HepG2 (cell line): ENCODE results near the gene STARD5. TPM values are rescaled to one million over a fixed set of nuclear protein-coding genes. Genes with fewer than 3 reads are reported as not detected.

Source experiments
- ATAC-seq: fragments of 200-7000 bp; cut with Tn5 transposase; 3 replicates; pipeline ENCODE4 v1.9.1; 2020; ENCODE audit warnings: mild to moderate bottlenecking, moderate library complexity
- BruUV-seq: library from RNA; stranded (reverse); fragments of 400-500 nt; replicated peaks from 2 replicates; lab custom pipeline; 2021; lab: Mats Ljungman, UMichigan
- CTCF ChIA-PET: fragments of 300-600 bp; formaldehyde crosslinking; extraction: SDS; loops from one replicate; lab custom pipeline; 2021; ENCODE audit warnings: low total read pairs, inconsistent platforms, low intra/inter-chr PET ratio; lab: Yijun Ruan, JAX
- POLR2A ChIA-PET: fragments of 350-600 bp; sonication (Branson Sonifier 250); formaldehyde crosslinking; loops from one replicate; lab custom pipeline; 2020; ENCODE audit warnings: antibody characterized with exemption, inconsistent platforms; lab: Yijun Ruan, JAX
- DNase-seq: peaks from one replicate; pipeline ENCODE4 v3.0.0-alpha.2; 2015; ENCODE audit warnings: low spot score
- FAIRE-seq: peaks from 3 replicates; lab custom pipeline; 2011; peaks lifted over from hg19 to GRCh38; lab: Jason Lieb, UNC
- H2AFZ ChIP-seq: one replicate; pipeline ENCODE4 v1.6.1; 2011; ENCODE audit warnings: low read length, inconsistent platforms
- H3K27ac ChIP-seq: fragments of 300-600 bp; 3 replicates; pipeline ENCODE4 v1.8.0; 2011; ENCODE audit warnings: mixed run types, mild to moderate bottlenecking, mixed read lengths, low read length, inconsistent platforms; ENCODE audit not compliant: insufficient read depth; ENCODE audit errors: extremely low read length
- H3K27me3 ChIP-seq, 2 experiments: fragments of 200-600 bp in 1 of 2; 2 replicates in 1 of 2; 3 replicates in 1 of 2; pipeline versions ENCODE4 v1.6.0 to v1.8.0; 2011; ENCODE audit warnings: low read length in 2 of 2, mild to moderate bottlenecking in 2 of 2, moderate library complexity in 2 of 2, inconsistent platforms in 1 of 2; ENCODE audit not compliant: insufficient read depth in 2 of 2, control insufficient read depth in 1 of 2
- H3K36me3 ChIP-seq, 2 experiments: fragments of 200-600 bp in 1 of 2; replicated peaks in 1 of 2; 2 replicates in 1 of 2; 3 replicates in 1 of 2; pipeline versions ENCODE4 v1.5.1 to v1.8.0; 2011; ENCODE audit warnings: low read length in 2 of 2, inconsistent platforms in 1 of 2; ENCODE audit not compliant: insufficient read depth in 2 of 2, control insufficient read depth in 1 of 2
- H3K4me1 ChIP-seq: 2 replicates; pipeline ENCODE4 v1.5.1; 2012; ENCODE audit warnings: low read length, inconsistent platforms; ENCODE audit not compliant: insufficient read depth
- H3K4me2 ChIP-seq: 2 replicates; pipeline ENCODE4 v1.6.0; 2011; ENCODE audit warnings: low read depth, low read length, inconsistent platforms
- H3K4me3 ChIP-seq, 3 experiments: fragments of 200-600 bp in 1 of 3; sonication (generic), shearing (Covaris generic) in 1 of 3; replicated peaks in 1 of 3; 2 replicates each; pipeline ENCODE4 v1.5.1; 2011 to 2016; ENCODE audit warnings: low read length in 3 of 3, inconsistent platforms in 2 of 3, low read depth in 2 of 3, mild to moderate bottlenecking in 2 of 3, control low read depth in 1 of 3, mixed read lengths in 1 of 3; ENCODE audit not compliant: insufficient read depth in 1 of 3
- H3K79me2 ChIP-seq: one replicate; pipeline ENCODE4 v1.6.1; 2011; ENCODE audit warnings: low read length, inconsistent platforms; ENCODE audit not compliant: insufficient read depth
- H3K9ac ChIP-seq: 2 replicates; pipeline ENCODE4 v1.6.0; 2011; ENCODE audit warnings: mild to moderate bottlenecking, low read depth, low read length, inconsistent platforms; ENCODE audit not compliant: insufficient read depth
- H3K9me3 ChIP-seq: 2 replicates; pipeline ENCODE4 v1.5.1; 2012; ENCODE audit warnings: mild to moderate bottlenecking, low read length
- H4K20me1 ChIP-seq: 2 replicates; pipeline ENCODE4 v1.6.0; 2011; ENCODE audit warnings: inconsistent platforms, mild to moderate bottlenecking, low read length, moderate library complexity; ENCODE audit not compliant: insufficient read depth
- ARHGAP35 ChIP-seq: sonication (generic); formaldehyde crosslinking; IDR thresholded peaks from 2 replicates; pipeline ENCODE4 v1.9.0; 2022; ENCODE audit warnings: mild to moderate bottlenecking, inconsistent platforms, moderate library complexity, missing genetic modification reagents, borderline replicate concordance
- DNMT1 ChIP-seq: sonication (generic); formaldehyde crosslinking; IDR thresholded peaks from 2 replicates; pipeline ENCODE4 v1.5.1; 2020; ENCODE audit warnings: mild to moderate bottlenecking, missing genetic modification reagents
- HOXA7 ChIP-seq: sonication (generic); formaldehyde crosslinking; IDR thresholded peaks from 2 replicates; pipeline ENCODE4 v1.8.1; 2022; ENCODE audit warnings: mild to moderate bottlenecking, missing genetic modification reagents, moderate library complexity
- HOXD1 ChIP-seq: sonication (generic); formaldehyde crosslinking; IDR thresholded peaks from 2 replicates; pipeline ENCODE4 v1.5.0; 2020; ENCODE audit warnings: missing genetic modification reagents
- MBNL3 ChIP-seq: fragments of 250-450 bp; sonication (Bioruptor Pico); conservative IDR thresholded peaks from 2 replicates; pipeline ENCODE4 v1.8.0; 2022; ENCODE audit warnings: mild to moderate bottlenecking, inconsistent platforms
- NFE2L2 ChIP-seq: fragments of 150-350 bp; IDR thresholded peaks from 2 replicates; pipeline ENCODE4 v1.6.1; 2014; ENCODE audit warnings: low read length
- PITX1 ChIP-seq: sonication (generic); formaldehyde crosslinking; IDR thresholded peaks from 2 replicates; pipeline ENCODE4 v1.5.1; 2020; ENCODE audit warnings: mild to moderate bottlenecking, missing genetic modification reagents
- TCF7L2 ChIP-seq: IDR thresholded peaks from 2 replicates; pipeline ENCODE4 v1.6.1; 2011; ENCODE audit warnings: mild to moderate bottlenecking, low read depth, low read length, moderate library complexity
- ZNF160 ChIP-seq: sonication (generic); formaldehyde crosslinking; IDR thresholded peaks from 2 replicates; pipeline ENCODE4 v1.8.0; 2022; ENCODE audit warnings: mild to moderate bottlenecking, inconsistent platforms, missing genetic modification reagents
- ZSCAN20 ChIP-seq: sonication (generic); formaldehyde crosslinking; IDR thresholded peaks from 2 replicates; pipeline ENCODE4 v1.4.0; 2020; ENCODE audit warnings: missing genetic modification reagents, mild to moderate bottlenecking, borderline replicate concordance
- WGBS: methylation state at CpG from one replicate; pipeline ENCODE4 v1.1.6; 2017; ENCODE audit warnings: low lambda C conversion rate; 5-methylcytosine and 5-hydroxymethylcytosine counted together
- in situ Hi-C: cut with HindIII; loops from 2 replicates; pipeline ENCODE4 v1.10.0; 2017; ENCODE audit warnings: low pct_unique_long_range_greater_than_20kb; ENCODE audit not compliant: extremely low pct_ligation_motif_present
- intact Hi-C: fragments of 100-400 bp; cut with micrococcal nuclease; formaldehyde crosslinking; loops from one replicate; pipeline ENCODE4 v1.10.0; 2022; ENCODE audit not compliant: unreplicated experiment
- polyA plus RNA-seq, 8 experiments: library from polyadenylated mRNA; depleted of rRNA in 3 of 8; stranded (reverse) in 7 of 8; unstranded in 1 of 8; fragments of >200 nt; fragmentation: Illumina TruSeq in 4 of 8; extraction: Trizol in 4 of 8; gene quantifications; 2 replicates each; pipeline versions ENCODE4 v1.2.1 to v1.2.3, GENCODE V29; 2011 to 2016; ENCODE audit warnings: low read depth in 4 of 8, missing spikeins in 1 of 8, mixed read lengths in 1 of 8; ENCODE audit not compliant: insufficient read depth in 1 of 8
- total RNA-seq, 5 experiments: library from RNA; depleted of rRNA; stranded (reverse); fragments of >200 nt; fragmentation: Illumina TruSeq; extraction: Trizol; gene quantifications; 2 replicates each; pipeline ENCODE4 v1.2.3, GENCODE V29; 2016; ENCODE audit warnings: low read depth in 1 of 5
- TF ChIP-seq, protein P1 (sequence below): IDR thresholded peaks from 2 replicates; pipeline ENCODE4 v1.6.1; 2016; ENCODE audit warnings: missing compliant biosample characterization, missing genetic modification reagents, borderline replicate concordance
- TF ChIP-seq, protein P2 (sequence below): sonication (generic); formaldehyde crosslinking; IDR thresholded peaks from 2 replicates; pipeline ENCODE4 v1.4.0; 2020; ENCODE audit warnings: mild to moderate bottlenecking, missing genetic modification reagents
- TF ChIP-seq, protein P3 (sequence below): sonication (generic); formaldehyde crosslinking; IDR thresholded peaks from 2 replicates; pipeline ENCODE4 v1.5.1; 2020; ENCODE audit warnings: missing genetic modification reagents, mild to moderate bottlenecking, borderline replicate concordance
- TF ChIP-seq, protein P4 (sequence below): sonication (generic); formaldehyde crosslinking; IDR thresholded peaks from 2 replicates; pipeline ENCODE4 v1.4.0; 2020; ENCODE audit warnings: mild to moderate bottlenecking, low read depth, missing genetic modification reagents

STARD5 gene
- total and polyA plus RNA-seq, 2 of the 13 experiments (the other 11 are each of a cell fraction or from before 2014, with no cell fraction given) = 3.1 to 3.5 TPM

DNA sequence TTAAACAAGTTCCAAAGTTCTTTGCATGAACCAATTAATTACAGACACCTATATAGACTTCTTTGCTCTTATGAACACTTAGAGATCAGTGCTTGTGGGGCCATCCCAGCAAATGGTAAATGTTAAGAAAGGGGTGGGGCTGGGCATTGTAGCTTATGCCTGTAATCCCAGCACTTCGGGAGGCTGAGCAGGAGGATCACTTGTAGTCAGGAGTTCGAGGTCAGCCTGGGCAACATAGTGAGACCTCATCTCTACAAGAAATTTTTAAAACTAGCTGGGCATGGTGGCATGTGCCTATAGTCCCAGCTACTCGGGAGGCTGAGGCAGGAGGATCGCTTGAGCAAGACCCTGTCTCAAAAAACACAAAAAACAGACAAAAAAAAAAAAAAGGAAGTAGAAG is 19.4 kb upstream of the STARD5 start (continued):
- TF ChIP-seq, protein P1, sequence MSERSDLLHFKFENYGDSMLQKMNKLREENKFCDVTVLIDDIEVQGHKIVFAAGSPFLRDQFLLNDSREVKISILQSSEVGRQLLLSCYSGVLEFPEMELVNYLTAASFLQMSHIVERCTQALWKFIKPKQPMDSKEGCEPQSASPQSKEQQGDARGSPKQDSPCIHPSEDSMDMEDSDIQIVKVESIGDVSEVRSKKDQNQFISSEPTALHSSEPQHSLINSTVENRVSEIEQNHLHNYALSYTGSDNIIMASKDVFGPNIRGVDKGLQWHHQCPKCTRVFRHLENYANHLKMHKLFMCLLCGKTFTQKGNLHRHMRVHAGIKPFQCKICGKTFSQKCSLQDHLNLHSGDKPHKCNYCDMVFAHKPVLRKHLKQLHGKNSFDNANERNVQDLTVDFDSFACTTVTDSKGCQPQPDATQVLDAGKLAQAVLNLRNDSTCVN (CRISPR knock-in tag) = no peak

DNA sequence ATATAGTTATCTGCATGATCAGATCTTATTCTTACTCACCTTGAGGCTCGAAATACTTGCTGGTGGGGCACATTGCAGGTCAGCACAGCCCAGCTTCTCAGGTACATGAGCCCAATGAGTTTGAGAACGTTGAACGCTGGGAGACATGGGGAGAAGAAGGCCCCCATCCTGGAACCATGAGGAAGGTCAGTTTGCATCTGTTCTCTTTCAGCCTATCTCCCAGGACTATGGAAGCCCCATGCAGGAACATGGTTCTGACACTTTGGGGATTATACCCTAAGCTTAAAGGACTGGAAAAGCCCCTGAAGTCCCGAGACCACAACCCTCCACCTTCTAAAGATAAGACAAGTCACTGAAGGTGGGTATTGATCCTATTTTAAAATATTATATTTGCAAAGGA is 17.4 kb upstream of the STARD5 start:
- H3K4me3 ChIP-seq = no peak overlapping the region
- H3K27ac ChIP-seq = no peak overlapping the region
- H4K20me1 ChIP-seq = no peaks in the 10 kb centered on the region
- H3K79me2 ChIP-seq = no peaks in the 10 kb centered on the region
- ChIA-PET CTCF (no interaction called here), POLR2A (no interaction called here)
- no peaks in the 10 kb centered on the region for H3K4me1 ChIP-seq
- no peaks in the 10 kb centered on the region for H3K9me3 ChIP-seq
- no peak for TF ChIP-seq HOXD1 (CRISPR knock-in tag)
- no peak for TF ChIP-seq MBNL3
- TF ChIP-seq TCF7L2 = no peak
- TF ChIP-seq ZSCAN20 = no peak
- no peak for TF ChIP-seq ZNF160 (CRISPR knock-in tag)
- TF ChIP-seq, protein P2, sequence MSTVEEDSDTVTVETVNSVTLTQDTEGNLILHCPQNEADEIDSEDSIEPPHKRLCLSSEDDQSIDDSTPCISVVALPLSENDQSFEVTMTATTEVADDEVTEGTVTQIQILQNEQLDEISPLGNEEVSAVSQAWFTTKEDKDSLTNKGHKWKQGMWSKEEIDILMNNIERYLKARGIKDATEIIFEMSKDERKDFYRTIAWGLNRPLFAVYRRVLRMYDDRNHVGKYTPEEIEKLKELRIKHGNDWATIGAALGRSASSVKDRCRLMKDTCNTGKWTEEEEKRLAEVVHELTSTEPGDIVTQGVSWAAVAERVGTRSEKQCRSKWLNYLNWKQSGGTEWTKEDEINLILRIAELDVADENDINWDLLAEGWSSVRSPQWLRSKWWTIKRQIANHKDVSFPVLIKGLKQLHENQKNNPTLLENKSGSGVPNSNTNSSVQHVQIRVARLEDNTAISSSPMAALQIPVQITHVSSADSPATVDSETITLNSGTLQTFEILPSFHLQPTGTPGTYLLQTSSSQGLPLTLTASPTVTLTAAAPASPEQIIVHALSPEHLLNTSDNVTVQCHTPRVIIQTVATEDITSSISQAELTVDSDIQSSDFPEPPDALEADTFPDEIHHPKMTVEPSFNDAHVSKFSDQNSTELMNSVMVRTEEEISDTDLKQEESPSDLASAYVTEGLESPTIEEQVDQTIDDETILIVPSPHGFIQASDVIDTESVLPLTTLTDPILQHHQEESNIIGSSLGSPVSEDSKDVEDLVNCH (CRISPR knock-in tag) = no peak
- no peak for TF ChIP-seq NFE2L2
- TF ChIP-seq ARHGAP35 (CRISPR knock-in tag) = no peak
- TF ChIP-seq HOXA7 = no peak
- TF ChIP-seq, protein P3, sequence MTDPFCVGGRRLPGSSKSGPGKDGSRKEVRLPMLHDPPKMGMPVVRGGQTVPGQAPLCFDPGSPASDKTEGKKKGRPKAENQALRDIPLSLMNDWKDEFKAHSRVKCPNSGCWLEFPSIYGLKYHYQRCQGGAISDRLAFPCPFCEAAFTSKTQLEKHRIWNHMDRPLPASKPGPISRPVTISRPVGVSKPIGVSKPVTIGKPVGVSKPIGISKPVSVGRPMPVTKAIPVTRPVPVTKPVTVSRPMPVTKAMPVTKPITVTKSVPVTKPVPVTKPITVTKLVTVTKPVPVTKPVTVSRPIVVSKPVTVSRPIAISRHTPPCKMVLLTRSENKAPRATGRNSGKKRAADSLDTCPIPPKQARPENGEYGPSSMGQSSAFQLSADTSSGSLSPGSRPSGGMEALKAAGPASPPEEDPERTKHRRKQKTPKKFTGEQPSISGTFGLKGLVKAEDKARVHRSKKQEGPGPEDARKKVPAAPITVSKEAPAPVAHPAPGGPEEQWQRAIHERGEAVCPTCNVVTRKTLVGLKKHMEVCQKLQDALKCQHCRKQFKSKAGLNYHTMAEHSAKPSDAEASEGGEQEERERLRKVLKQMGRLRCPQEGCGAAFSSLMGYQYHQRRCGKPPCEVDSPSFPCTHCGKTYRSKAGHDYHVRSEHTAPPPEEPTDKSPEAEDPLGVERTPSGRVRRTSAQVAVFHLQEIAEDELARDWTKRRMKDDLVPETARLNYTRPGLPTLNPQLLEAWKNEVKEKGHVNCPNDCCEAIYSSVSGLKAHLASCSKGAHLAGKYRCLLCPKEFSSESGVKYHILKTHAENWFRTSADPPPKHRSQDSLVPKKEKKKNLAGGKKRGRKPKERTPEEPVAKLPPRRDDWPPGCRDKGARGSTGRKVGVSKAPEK (CRISPR knock-in tag) = no peak
- no peak for TF ChIP-seq DNMT1 (CRISPR knock-in tag)
- no peak for TF ChIP-seq PITX1 (CRISPR knock-in tag)
- TF ChIP-seq, protein P4, sequence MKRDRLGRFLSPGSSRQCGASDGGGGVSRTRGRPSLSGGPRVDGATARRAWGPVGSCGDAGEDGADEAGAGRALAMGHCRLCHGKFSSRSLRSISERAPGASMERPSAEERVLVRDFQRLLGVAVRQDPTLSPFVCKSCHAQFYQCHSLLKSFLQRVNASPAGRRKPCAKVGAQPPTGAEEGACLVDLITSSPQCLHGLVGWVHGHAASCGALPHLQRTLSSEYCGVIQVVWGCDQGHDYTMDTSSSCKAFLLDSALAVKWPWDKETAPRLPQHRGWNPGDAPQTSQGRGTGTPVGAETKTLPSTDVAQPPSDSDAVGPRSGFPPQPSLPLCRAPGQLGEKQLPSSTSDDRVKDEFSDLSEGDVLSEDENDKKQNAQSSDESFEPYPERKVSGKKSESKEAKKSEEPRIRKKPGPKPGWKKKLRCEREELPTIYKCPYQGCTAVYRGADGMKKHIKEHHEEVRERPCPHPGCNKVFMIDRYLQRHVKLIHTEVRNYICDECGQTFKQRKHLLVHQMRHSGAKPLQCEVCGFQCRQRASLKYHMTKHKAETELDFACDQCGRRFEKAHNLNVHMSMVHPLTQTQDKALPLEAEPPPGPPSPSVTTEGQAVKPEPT (CRISPR knock-in tag) = no peak
- H3K27me3 ChIP-seq = no peaks in the 10 kb centered on the region; a peak in 1 of 5 replicates
- 56% methylated on average over 4 of the region's 4 CpGs for WGBS
- ATAC-seq (no peak), FAIRE-seq (no peak), DNase-seq (no peak)
- H3K4me2 ChIP-seq = no peak overlapping the region
- no TSS peak for BruUV-seq
- no peaks in the 10 kb centered on the region for H3K36me3 ChIP-seq
- in situ Hi-C loops = no loop called here
- H2AFZ ChIP-seq = no peak overlapping the region
- no peak overlapping the region for H3K9ac ChIP-seq
- intact Hi-C loops = no loop called here
